Effector memory CD8-positive, alpha-beta T cell (primary cell): ENCODE data around the gene TNK2.

Experiments
- ATAC-seq: fragments of 150-1000 bp; cut with Tn5 transposase; replicated peaks from 2 replicates; pipeline ENCODE4 v1.10.0; 2021; ENCODE audit warnings: mild to moderate bottlenecking, moderate library complexity
- DNase-seq, 3 experiments: peaks; one replicate each; pipeline ENCODE4 v3.0.0; 2021
- H3K27ac Mint-ChIP-seq, 2 donors: one replicate each; pipeline ENCODE4 v1.8.0; 2022; ENCODE audit warnings: mild to moderate bottlenecking in 2 of 2, mixed read lengths in 2 of 2, moderate library complexity in 2 of 2
- H3K27me3 Mint-ChIP-seq, 2 donors: one replicate each; pipeline ENCODE4 v1.8.0; 2022; ENCODE audit warnings: mixed read lengths in 2 of 2
- H3K36me3 Mint-ChIP-seq: one replicate; pipeline ENCODE4 v1.8.0; 2022; ENCODE audit warnings: mild to moderate bottlenecking, moderate library complexity, mixed read lengths; ENCODE audit not compliant: insufficient read depth
- H3K4me1 Mint-ChIP-seq, 2 donors: one replicate each; pipeline ENCODE4 v1.8.0; 2022; ENCODE audit warnings: low read depth in 2 of 2, mixed read lengths in 2 of 2
- H3K4me3 Mint-ChIP-seq, 2 donors: one replicate each; pipeline ENCODE4 v1.8.0; 2022; ENCODE audit warnings: mild to moderate bottlenecking in 2 of 2, mixed read lengths in 2 of 2, moderate library complexity in 2 of 2
- H3K9me3 Mint-ChIP-seq, 2 donors: one replicate each; pipeline ENCODE4 v1.8.0; 2022; ENCODE audit warnings: mixed read lengths in 2 of 2

Gene TNK2

GRCh38 chr3:195892105-195893043 lies 16.0 kb downstream of the TNK2 start:
- DNase-seq (no peak), ATAC-seq (no peak)
- H3K36me3 Mint-ChIP-seq: peaks cover 13% of the 10 kb centered on the region
- H3K27me3 Mint-ChIP-seq: no peaks in the 10 kb centered on the region
- peaks cover 28 to 37% of the 10 kb centered on the region in 2 donors for H3K4me1 Mint-ChIP-seq
- no peak overlapping the region for H3K4me3 Mint-ChIP-seq
- no peak overlapping the region for H3K27ac Mint-ChIP-seq
- H3K9me3 Mint-ChIP-seq: no peaks in the 10 kb centered on the region

DNA sequence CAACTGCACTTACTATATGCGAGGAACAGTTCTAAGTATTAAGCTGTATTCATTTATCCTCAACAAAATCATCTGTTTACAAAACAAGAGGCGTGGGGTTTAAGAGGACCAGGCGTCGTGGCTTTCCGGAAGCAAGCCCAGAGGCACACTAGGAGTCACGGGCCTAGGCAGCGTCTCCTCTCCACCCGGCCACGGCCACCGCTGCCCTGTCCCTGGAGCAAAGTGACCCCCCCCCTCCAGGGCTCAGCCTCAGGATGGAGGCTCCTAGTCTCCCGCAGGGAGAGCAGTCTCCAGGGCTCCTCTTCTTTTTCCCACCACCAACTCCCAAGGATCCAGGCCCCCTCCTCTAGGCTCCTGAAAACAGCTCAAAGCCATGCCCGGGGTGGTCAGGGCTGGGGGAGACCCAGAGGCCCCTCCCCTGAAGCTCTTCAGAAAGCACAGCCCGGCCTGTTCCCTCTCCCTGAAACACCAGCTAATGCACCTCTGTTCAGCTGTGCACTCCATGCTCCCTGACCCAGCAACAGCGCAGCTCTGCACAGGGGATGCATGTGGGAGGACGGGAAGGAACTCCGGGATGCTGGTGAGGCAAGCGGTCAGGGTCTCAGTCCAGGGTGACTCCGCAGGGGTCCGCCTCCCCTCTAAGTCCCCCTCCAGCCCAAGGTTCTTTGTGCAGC lies 16.8 kb downstream of the TNK2 start:
- Mint-ChIP-seq H3K27ac (no peak overlapping the region), H3K27me3 (no peaks in the 10 kb centered on the region), H3K4me1 (peaks cover 23 to 32% of the 10 kb centered on the region in 2 donors), H3K9me3 (no peaks in the 10 kb centered on the region), H3K4me3 (no peak overlapping the region), H3K36me3 (peaks cover 17% of the 10 kb centered on the region)
- no peak for ATAC-seq
- no peak for DNase-seq

DNA sequence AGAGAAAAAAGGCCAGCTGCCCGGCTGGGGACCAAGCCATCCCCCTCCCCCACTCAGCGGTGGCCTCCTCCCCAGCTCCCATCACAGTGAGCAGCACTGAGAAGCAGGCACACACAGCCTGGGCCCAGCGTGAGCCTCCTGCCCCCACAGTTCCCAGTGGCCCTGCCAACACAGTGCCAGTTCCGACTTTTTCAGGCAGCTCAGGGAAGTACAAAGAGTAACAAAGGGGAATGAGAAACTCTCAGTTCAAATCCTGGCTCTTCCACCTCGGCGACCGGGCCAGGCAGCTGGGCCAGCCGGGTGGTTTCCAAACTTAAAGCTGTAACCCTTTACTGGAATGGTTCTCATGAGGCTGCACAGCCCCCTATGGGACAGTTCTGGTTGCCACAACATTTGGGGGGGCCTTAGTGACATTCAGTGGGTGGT lies 18.5 kb downstream of the TNK2 start:
- H3K27ac Mint-ChIP-seq: no peak overlapping the region
- ATAC-seq (no peak), DNase-seq (no peak)
- no peaks in the 10 kb centered on the region for H3K27me3 Mint-ChIP-seq
- no peaks in the 10 kb centered on the region for H3K9me3 Mint-ChIP-seq
- peaks cover 13 to 24% of the 10 kb centered on the region in 2 donors for H3K4me1 Mint-ChIP-seq
- peaks cover 19% of the 10 kb centered on the region for H3K36me3 Mint-ChIP-seq
- no peak overlapping the region for H3K4me3 Mint-ChIP-seq

DNA sequence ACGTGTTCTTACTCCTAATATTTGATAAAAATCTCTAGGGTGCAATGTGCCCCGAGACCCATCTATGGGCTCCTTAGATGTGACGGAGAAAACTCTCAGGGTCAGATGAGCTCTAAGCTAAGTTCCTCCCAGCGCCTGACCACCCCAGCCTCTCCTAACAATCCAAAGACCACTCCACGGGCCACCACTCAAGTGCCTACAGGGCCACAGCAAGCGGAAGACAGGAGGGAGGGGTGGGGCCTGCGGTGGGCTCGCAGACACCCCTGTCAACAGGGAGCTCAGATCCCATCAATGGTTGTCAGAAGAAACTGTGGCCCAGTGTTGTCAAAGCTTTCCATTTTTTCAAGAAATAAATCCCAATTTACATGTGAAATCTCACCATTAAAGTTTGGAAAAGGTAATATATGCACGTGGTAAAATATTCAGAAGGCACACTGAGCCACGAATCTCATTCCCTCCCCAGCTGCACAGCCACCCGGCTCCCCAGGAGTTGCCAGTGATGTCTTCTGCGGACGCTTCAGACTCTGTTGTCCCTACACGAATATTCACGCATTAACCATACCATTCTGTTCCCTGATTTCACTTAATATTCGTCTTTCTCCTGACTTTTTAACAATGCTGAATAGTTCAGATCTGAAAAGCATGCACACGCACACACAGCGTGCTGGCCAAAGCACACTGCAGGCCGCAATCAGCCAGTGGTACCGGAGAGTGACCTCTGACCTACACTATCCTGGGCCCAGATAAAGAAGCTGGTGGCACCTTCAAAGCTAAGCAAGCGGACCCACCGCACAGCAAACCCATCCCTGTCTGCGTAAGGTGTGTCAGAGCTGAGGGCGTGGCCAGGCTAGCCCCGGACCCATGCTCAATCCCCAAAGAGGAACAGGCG lies 19.1 kb downstream of the TNK2 start:
- DNase-seq (no peak), ATAC-seq (no peak)
- Mint-ChIP-seq H3K36me3 (peaks cover 23% of the 10 kb centered on the region), H3K4me1 (peaks cover 7 to 18% of the 10 kb centered on the region in 2 donors), H3K9me3 (no peaks in the 10 kb centered on the region), H3K4me3 (no peak overlapping the region), H3K27ac (peak overlapping the region in 1 of 2 donors; percentile 62), H3K27me3 (no peaks in the 10 kb centered on the region)

DNA sequence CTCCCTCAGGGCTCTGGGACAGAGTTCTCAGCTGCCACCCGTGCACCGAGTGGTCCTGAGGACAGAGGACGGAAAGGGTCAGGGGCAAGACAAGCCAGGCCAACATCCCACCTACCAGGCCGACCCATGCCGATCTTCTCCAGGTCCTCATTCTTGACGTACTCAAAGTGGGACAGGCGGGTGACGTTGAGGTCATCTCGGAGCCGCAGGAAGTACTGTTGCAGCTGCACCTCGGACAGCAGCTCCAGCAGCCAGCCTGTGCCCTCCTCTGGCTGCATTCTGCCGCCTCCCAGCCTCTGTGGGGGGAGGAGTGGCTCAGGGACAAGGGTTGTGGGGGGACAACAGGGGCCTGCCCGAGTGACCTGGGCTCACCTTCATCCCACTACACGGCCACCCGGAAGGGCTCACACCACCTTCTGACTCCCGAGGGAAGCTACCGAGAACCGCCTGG lies 20.0 kb downstream of the TNK2 start:
- Mint-ChIP-seq H3K36me3 (peaks cover 28% of the 10 kb centered on the region), H3K27ac (no peak overlapping the region), H3K4me1 (peaks cover 7 to 13% of the 10 kb centered on the region in 2 donors), H3K4me3 (no peak overlapping the region), H3K9me3 (no peaks in the 10 kb centered on the region), H3K27me3 (no peaks in the 10 kb centered on the region)
- ATAC-seq: no peak
- DNase-seq: no peak

DNA sequence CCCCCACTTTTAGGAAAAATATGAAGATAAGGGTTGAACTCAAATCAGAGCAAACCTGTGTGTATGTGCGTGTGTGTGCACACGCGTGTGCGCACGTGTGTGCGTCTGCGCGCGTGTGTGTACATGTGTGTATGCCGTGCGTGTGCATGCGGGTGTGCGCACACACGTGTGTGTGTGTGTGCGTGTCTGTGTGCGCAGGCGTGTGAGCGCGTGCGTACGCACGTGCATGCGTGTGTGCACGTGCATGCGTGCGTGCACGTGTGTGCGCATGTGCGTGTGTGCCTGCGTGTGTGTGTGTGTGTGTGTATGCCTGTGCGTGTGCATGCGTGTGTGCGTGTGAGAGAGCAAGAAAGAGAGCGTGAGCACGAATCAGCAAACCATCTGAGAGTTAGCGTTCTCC lies 20.7 kb downstream of the TNK2 start:
- H3K27me3 Mint-ChIP-seq: no peaks in the 10 kb centered on the region
- peaks cover 27% of the 10 kb centered on the region for H3K36me3 Mint-ChIP-seq
- H3K4me3 Mint-ChIP-seq: no peak overlapping the region
- H3K9me3 Mint-ChIP-seq: no peaks in the 10 kb centered on the region
- H3K4me1 Mint-ChIP-seq: peaks cover 7 to 15% of the 10 kb centered on the region in 2 donors
- ATAC-seq (no peak), DNase-seq (no peak)
- no peak overlapping the region for H3K27ac Mint-ChIP-seq

GRCh38 chr3:195886181-195887141 lies 21.9 kb downstream of the TNK2 start:
- DNase-seq (no peak), ATAC-seq (no peak)
- Mint-ChIP-seq H3K36me3 (peaks cover 38% of the 10 kb centered on the region), H3K27ac (no peak overlapping the region), H3K4me3 (no peak overlapping the region), H3K9me3 (no peaks in the 10 kb centered on the region), H3K4me1 (peaks cover 7 to 11% of the 10 kb centered on the region in 2 donors), H3K27me3 (no peaks in the 10 kb centered on the region)

DNA sequence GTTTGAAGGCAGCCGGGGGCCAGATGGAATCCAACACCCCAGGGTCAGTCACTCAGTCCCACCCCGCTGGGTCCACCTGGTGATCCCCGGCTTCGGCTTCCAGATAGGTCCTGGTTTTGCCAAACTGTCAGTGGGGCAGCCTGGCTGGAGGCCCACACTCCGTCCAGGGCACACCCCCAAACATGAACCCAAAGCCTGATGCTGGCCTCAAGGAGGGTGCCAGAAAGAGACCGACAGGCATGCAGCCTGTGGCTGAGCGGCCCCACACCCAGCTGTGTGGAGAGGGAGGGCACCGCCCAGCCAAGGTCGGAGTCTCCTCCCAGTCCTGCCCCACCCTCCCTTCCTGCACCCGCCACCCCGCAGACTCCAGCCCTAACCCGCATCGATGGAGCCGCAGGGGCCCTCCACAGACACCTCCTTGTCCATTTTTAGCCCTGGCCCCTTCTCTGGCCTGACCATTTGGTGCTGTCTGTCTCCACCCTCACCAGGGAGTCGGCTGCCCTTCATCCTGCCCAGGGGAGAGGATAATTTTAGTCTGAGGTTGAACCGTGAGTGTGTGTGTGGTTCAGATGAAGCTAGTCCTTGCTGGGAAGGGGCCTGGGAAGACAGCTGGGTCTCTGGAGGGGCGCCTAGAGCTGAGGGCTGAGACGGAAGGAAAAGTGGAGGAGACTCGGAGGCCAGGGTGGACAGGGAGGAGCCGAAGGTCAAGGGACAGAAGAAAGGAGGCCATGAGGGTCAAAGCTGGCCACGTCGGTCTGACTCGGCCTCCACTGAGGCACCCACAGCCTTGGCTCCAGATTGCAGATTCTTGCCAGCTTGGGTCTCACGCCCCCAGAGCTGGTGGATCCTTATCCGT lies 23.1 kb downstream of the TNK2 start:
- H3K27me3 Mint-ChIP-seq: no peaks in the 10 kb centered on the region
- no peak overlapping the region for H3K27ac Mint-ChIP-seq
- H3K36me3 Mint-ChIP-seq: peaks cover 38% of the 10 kb centered on the region
- H3K9me3 Mint-ChIP-seq: no peaks in the 10 kb centered on the region
- ATAC-seq (no peak), DNase-seq (no peak)
- peaks cover 7 to 11% of the 10 kb centered on the region in 2 donors for H3K4me1 Mint-ChIP-seq
- no peak overlapping the region for H3K4me3 Mint-ChIP-seq

- Mint-ChIP-seq H3K27ac (no peak overlapping the region), H3K27me3 (no peaks in the 10 kb centered on the region), H3K9me3 (no peaks in the 10 kb centered on the region), H3K4me1 (peaks cover 4 to 10% of the 10 kb centered on the region in 2 donors), H3K36me3 (peaks cover 38% of the 10 kb centered on the region), H3K4me3 (no peak overlapping the region)
- DNase-seq (no peak), ATAC-seq (no peak)
Observed at GRCh38 chr3:195884691-195885035, 23.7 kb downstream of the TNK2 start.

DNA sequence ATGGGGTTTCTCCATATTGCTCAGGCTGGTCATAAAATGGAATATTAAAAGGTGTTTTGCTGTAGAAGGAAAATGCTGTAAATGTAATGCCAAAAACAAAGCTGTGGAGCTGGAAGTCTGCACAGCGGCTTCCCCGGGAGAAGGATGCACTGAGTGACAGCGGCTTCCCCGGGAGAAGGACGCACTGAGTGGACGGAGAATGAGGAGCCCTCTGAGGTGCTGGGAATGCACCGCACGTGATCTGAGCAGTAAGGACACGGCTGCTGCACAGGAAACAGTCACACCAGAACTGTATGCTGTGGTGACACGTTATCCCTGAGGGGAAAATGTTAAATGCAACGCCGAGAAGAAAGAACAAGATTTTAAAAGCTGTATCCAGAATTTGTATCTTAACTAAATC lies 24.6 kb downstream of the TNK2 start:
- Mint-ChIP-seq H3K9me3 (no peaks in the 10 kb centered on the region), H3K4me1 (peaks cover 0 to 6% of the 10 kb centered on the region in 2 donors), H3K36me3 (peaks cover 38% of the 10 kb centered on the region), H3K27me3 (no peaks in the 10 kb centered on the region), H3K4me3 (no peak overlapping the region), H3K27ac (no peak overlapping the region)
- DNase-seq (no peak), ATAC-seq (no peak)

DNA sequence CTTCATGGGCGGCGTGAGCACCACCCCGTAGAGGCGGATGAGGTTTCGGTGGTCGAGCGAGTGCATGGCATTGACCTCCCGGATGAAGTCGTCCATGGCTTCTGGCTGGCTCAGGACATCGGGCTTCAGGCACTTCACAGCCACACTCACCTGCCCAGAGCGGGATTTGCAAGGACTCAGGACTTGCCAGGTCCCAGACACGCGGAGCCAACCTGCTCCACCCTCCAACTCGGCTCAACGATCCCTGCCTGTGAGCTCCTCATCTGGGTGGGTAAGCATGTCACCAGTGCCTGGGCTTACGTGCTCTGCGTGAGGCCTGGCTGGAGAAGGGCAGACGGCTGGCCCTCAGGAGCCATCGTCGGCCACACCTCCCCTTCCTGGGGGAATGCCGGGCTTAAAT lies 25.2 kb downstream of the TNK2 start:
- Mint-ChIP-seq H3K27me3 (no peaks in the 10 kb centered on the region), H3K27ac (no peak overlapping the region)
- ATAC-seq: no peak

GRCh38 chr3:195882002-195882441 lies 26.3 kb downstream of the TNK2 start:
- Mint-ChIP-seq H3K27me3 (no peaks in the 10 kb centered on the region), H3K27ac (no peak overlapping the region), H3K9me3 (no peaks in the 10 kb centered on the region), H3K4me1 (peaks cover 0 to 8% of the 10 kb centered on the region in 2 donors), H3K36me3 (peaks cover 41% of the 10 kb centered on the region), H3K4me3 (no peak overlapping the region)
- ATAC-seq: no peak
- no peak for DNase-seq

More for the DNA sequence above, 25.2 kb downstream of the TNK2 start:
- Mint-ChIP-seq H3K36me3 (peaks cover 40% of the 10 kb centered on the region), H3K9me3 (no peaks in the 10 kb centered on the region), H3K4me3 (no peak overlapping the region), H3K4me1 (peaks cover 0 to 6% of the 10 kb centered on the region in 2 donors)
- no peak for DNase-seq
